Transverse colon (tissue), 4 donors: Measurements from ENCODE around the gene EWSR1.

ENCODE experiments used
- POLR2A ChIP-seq: fragments of 450-650 bp; IDR thresholded peaks from one replicate; pipeline ENCODE4 v1.6.1; 2016; ENCODE audit warnings: antibody characterized with exemption, mild to moderate bottlenecking, moderate library complexity
- POLR2AphosphoS5 ChIP-seq, 3 donors: sonication (generic); formaldehyde crosslinking; IDR thresholded peaks; one replicate each; pipeline ENCODE4 v1.6.1; 2016; ENCODE audit warnings: antibody characterized with exemption in 3 of 3
- TF ChIP-seq, protein P1 (sequence below), 5 experiments: fragments of 200-600 bp in 3 of 5; fragments of 450-650 bp in 2 of 5; sonication (generic) in 3 of 5; IDR thresholded peaks; 1 replicate in 2 of 5; 2 replicates in 3 of 5; pipeline ENCODE4 v1.5.1; 2016 to 2017; ENCODE audit warnings: antibody characterized with exemption in 5 of 5, inconsistent platforms in 3 of 5, mild to moderate bottlenecking in 2 of 5, moderate library complexity in 1 of 5

DNA sequence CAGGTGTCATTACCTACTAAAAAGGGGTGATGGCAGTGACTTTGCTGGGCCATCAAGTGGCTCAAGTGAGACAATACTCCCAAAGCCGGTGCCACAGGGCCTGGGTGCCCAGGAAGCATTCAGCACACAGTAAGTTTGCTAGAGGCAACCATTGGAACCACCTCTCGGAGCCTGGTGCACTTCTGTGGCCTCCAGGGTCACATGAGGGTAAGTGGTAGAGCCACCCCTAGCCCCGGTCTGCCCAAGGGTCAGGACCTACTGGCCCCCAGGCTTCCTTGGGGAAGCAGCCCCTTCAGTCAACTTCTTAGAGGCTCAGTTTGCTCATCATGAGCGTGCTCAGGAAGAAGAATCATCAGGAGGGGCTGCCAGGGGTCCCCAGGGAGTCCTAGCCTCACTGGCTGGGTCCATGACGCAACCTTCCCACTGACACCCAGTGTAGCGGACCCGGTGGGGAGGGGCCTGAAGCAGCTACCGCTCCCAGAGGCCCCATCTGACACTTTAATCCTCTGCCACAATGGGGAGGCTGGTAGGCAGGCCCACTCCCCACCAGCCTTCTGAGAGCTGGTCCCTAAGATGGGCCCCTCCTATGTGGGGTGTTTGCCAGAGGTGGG, 64.9 kb downstream of the EWSR1 start:
- TF ChIP-seq, protein P1, sequence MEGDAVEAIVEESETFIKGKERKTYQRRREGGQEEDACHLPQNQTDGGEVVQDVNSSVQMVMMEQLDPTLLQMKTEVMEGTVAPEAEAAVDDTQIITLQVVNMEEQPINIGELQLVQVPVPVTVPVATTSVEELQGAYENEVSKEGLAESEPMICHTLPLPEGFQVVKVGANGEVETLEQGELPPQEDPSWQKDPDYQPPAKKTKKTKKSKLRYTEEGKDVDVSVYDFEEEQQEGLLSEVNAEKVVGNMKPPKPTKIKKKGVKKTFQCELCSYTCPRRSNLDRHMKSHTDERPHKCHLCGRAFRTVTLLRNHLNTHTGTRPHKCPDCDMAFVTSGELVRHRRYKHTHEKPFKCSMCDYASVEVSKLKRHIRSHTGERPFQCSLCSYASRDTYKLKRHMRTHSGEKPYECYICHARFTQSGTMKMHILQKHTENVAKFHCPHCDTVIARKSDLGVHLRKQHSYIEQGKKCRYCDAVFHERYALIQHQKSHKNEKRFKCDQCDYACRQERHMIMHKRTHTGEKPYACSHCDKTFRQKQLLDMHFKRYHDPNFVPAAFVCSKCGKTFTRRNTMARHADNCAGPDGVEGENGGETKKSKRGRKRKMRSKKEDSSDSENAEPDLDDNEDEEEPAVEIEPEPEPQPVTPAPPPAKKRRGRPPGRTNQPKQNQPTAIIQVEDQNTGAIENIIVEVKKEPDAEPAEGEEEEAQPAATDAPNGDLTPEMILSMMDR (IDR thresholded peaks at IDR 0.05), result no peak
- no peak for TF ChIP-seq POLR2A
- no peak for TF ChIP-seq POLR2AphosphoS5 (IDR thresholded peaks at IDR 0.05)
